ENCODE results near the gene TBC1D17.

Gene TBC1D17

DNA sequence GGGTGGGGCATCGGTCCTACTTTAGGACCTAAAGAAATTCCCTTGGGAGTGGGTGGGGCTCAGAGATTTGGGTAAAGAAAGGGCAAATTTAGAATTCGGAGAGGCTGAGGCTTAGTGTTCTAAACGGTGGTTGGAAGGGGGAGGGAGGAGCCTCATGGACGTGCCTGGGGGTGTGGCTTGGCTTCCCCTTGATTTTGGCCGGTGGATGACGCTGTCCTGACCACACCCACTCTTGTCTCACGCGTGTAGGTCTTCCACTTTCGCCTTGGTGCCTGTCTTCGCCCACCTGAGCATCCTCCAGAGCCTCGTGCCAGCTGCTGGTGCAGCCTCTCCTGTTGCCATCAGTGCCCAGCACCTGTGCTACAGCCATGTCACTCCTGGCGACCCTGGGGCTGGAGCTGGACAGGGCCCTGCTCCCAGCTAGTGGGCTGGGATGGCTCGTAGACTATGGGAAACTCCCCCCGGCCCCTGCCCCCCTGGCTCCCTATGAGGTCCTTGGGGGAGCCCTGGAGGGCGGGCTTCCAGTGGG, 53.0 kb downstream of the TBC1D17 start:
- DNase-seq (ENCODE audit: extremely low spot score, insufficient read length, low read depth) = no peak

DNA sequence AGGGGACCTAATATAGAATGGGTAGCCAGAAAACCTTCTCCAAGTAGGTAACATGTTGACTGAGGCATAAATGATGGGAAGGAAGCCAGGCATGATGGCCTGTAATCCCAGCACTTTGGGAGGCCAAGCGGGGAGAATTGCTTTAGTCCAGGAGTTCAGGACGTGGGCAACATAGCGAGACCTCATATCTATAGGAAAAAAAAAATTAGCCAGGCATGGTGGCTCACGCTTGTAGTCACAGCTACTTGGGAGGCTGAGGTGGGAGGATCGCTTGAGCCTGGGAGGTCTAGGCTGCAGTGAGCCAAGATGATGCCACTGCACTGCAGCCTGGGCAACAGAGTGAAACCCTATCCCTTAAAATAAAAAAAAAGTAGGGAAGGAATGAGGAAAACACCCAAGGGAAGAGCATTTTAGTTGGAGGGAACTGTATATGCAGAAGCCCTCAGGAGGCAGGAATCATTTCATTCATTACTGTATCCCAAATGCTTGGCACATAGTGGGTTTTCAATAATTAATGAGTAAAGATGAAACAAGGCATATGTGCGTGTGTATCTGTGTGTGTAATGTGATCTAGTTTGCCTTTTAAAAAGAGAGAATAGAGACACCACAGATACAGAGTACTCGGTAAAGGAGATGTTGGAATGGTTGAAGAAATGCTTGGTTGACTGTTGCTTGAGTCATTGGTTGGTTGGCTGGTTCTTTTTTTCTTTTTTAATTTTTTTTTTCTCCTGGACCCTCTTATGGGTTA, 54.0 kb downstream of the TBC1D17 start:
- FAIRE-seq (no peak), DNase-seq (ENCODE audit: extremely low spot score, insufficient read length, low read depth) (no peak)

More for the DNA sequence above, 53.0 kb downstream of the TBC1D17 start:
- no peak for FAIRE-seq

DNA sequence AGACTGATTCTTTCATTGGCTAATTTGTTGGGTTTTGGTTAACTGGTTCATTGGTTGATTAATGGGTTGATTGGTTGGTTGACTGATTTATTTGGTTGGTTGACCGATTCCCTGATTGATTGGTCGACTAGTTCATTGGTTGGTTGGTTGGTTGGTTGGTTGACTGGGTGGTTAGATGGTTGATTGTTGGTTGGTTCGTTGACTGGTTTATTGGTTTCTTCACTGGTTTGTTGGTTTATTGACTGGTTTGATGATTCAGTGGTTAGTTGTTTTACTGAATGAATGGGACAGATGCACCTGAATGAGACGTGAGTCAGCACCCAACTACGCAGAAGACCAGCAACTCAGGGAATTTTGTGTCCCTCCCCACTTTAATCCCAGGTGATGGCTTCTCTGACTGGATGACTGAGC, 54.5 kb downstream of the TBC1D17 start:
- no peak for FAIRE-seq
- DNase-seq (ENCODE audit: extremely low spot score, insufficient read length, low read depth) = no peak

DNA sequence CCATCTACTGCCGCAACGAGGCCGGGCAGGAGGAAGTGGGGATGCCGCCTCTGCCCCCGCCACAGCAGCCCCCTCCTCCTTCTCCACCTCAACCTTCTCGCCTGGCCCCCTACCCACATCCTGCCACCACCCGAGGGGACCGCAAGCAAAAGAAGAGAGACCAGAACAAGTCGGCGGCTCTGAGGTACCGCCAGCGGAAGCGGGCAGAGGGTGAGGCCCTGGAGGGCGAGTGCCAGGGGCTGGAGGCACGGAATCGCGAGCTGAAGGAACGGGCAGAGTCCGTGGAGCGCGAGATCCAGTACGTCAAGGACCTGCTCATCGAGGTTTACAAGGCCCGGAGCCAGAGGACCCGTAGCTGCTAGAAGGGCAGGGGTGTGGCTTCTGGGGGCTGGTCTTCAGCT, 55.2 kb downstream of the TBC1D17 start:
- FAIRE-seq = no peak
- DNase-seq (ENCODE audit: extremely low spot score, insufficient read length, low read depth) = no peak

DNA sequence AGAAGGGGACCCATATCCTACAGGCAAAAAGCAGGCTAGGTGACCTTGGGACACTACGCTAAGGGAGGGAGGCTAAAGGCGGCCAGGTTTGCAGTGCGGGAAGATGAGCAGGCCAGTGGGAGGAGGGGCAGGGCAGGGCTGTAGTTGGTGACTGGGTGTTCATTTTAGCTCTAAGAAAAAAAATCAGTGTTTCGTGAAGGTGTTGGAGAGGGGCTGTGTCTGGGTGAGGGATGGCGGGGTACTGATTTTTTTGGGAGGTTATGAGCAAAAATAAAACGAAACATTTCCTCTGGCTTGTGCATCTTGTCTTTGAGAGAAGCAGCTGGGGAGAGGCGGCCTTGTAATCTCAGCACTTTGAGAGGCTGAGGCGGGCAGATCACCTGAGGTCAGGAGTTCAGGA, 56.1 kb downstream of the TBC1D17 start:
- FAIRE-seq = no peak
- no peak for DNase-seq (ENCODE audit: extremely low spot score, insufficient read length, low read depth)

DNA sequence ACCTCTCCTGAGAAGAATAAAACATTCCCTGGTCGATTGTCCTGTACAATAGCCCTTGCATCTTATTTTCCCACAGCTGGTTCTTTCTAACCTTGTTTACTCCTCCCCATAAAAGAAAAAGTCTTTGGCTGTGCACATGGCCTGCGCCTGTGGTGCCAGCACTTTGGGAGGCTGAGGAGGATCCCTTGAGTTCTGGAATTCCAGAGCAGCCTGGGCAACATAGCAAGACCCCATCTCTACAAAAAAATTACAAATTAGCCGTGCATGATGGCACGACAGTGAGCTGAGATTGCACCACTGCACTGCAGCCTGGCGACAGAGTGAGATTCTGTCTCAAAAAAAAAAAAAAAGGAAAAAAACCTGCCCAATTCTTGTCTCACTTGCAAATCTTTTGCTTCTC, 59.0 kb downstream of the TBC1D17 start:
- no peak for FAIRE-seq
- DNase-seq (ENCODE audit: extremely low spot score, insufficient read length, low read depth) = no peak

DNA sequence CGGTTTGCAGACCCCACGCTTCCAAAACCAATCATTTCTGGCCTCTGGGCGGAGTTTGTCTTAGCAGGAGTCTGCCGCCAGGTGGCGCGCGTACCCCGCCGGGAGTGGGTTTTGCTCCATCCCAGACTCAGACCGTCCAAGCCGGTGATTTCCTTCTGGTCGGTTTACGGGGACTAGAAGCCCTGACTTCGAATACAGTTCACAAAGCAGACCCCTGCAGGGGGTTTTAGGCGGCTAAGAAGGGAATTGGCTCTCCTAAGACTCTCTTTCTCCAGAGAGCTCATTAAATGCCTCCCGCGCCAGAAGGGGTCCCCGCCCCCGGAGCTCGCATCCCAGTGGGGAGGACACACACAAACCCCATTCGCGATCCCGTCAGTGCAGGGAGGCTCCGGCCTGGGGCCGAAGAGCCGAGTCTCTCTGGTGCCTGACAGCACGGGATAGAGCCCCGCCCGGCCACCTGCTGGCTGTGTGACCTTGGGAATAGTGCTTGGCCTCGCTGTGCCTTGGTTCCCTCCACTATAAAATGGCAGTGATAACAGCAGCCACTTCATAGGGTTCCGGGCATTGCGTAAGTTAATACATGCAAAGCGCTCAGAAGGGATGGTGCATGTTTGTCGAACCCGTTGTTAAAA, 60.4 kb downstream of the TBC1D17 start:
- peak; percentile 65 for FAIRE-seq
- peak; percentile 51 for DNase-seq (ENCODE audit: extremely low spot score, insufficient read length, low read depth)
